GM12873 (cell line): Measurements from ENCODE around the gene DRC3.

Experiments used
- TF ChIP-seq, protein P1 (sequence below): IDR thresholded peaks from 2 replicates; pipeline ENCODE4 v1.5.1; 2012; ENCODE audit warnings: low read depth, mild to moderate bottlenecking, moderate library complexity, low read length, control low read depth; ENCODE audit not compliant: insufficient read depth; ENCODE audit errors: missing control alignments

DRC3 gene

GRCh38 chr17:17972952-17973254, 241 bp downstream of the DRC3 start:
- TF ChIP-seq, protein P1, sequence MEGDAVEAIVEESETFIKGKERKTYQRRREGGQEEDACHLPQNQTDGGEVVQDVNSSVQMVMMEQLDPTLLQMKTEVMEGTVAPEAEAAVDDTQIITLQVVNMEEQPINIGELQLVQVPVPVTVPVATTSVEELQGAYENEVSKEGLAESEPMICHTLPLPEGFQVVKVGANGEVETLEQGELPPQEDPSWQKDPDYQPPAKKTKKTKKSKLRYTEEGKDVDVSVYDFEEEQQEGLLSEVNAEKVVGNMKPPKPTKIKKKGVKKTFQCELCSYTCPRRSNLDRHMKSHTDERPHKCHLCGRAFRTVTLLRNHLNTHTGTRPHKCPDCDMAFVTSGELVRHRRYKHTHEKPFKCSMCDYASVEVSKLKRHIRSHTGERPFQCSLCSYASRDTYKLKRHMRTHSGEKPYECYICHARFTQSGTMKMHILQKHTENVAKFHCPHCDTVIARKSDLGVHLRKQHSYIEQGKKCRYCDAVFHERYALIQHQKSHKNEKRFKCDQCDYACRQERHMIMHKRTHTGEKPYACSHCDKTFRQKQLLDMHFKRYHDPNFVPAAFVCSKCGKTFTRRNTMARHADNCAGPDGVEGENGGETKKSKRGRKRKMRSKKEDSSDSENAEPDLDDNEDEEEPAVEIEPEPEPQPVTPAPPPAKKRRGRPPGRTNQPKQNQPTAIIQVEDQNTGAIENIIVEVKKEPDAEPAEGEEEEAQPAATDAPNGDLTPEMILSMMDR: no peak

GRCh38 chr17:17975436-17975835, 2.8 kb downstream of the DRC3 start:
- TF ChIP-seq, protein P1: no peak

GRCh38 chr17:17976931-17977570, 4.4 kb downstream of the DRC3 start:
- TF ChIP-seq, protein P1: no peak

DNA sequence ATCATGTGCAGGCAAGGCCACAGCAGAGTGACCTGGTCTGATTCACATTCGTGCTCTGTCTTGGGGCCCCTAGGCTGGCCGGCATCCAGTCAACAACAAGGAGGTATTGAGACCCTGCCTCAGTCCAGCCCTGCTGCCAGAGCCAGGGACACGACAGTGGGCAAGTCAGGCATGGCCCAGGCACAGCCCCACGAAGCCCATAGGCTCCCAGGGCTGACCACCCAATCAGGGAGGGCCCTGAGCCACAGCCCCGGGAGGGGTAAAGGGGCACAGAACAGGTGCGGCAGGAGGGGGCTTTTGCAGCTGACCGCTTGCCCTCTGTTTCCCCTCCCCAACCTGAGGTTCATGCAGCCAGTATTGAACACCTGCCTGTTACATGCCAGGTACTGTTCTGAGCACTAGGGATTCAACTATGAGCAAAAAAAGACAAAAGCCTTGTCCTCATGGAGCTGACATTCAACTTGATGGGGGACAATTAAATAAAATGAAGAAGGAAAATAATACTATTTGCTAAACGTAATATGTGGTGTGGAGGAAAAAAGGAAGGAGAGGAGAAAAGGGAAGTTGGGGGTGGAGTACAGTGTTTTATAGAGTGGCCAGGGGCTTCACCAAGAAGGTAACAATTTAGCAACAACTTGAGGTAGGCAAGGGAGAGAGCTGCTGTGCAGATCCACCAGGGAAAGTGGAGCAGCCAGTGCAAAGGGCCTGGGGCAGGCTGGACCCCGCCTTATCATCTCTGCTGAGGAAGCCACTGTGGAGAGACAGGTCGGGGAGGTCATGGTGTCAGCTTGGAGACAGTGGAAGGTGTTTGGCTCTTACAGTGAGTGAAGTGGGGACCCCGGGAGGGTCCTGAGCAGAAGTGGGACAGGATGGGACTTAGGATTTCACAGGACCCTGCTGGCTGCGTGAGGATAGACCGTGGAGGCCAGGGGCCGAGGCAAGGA, 6.1 kb downstream of the DRC3 start:
- TF ChIP-seq, protein P1: no peak

- TF ChIP-seq, protein P1: no peak
Measured at GRCh38 chr17:17979778-17980177, 7.1 kb downstream of the DRC3 start.

- TF ChIP-seq, protein P1: no peak
Measured at GRCh38 chr17:17981330-17981729, 8.7 kb downstream of the DRC3 start.

DNA sequence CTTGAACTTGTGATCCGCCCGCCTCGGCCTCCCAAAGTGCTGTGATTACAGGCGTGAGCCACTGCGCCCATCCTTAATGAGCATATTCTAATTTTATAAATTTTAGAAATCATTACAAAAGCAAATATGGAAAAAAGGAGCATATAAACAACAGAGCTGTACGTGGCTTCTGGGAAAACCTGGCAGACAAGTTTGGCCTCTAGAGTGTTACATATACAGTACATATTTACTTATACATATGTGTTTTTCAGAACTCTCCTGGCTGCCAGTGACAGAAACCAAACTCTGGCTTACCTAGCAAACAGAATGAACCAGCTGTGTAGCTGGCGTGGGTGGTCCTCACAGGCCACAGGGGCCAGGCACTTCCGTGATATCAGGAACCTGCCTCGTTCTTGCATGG, 10.1 kb downstream of the DRC3 start:
- TF ChIP-seq, protein P1: no peak
